ENCODE data around the gene MAP3K9.

MAP3K9 gene

GRCh38 chr14:70724944-70725343 is 84.4 kb downstream of the MAP3K9 start:
- Histone ChIP-seq H3F3A (ENCODE audit: insufficient read depth) (no peaks in the 10 kb centered on the region), H3K27ac (ENCODE audit: low read depth, low read length) (no peak overlapping the region), H3K4me3 (ENCODE audit: insufficient read depth, low read length, poor library complexity, severe bottlenecking) (no peak overlapping the region), H3K27me3 (ENCODE audit: low read length) (no peaks in the 10 kb centered on the region), H3K4me2 (ENCODE audit: low read depth, low read length, poor library complexity, severe bottlenecking) (no peak overlapping the region), H3K79me2 (ENCODE audit: insufficient read depth, low read length) (no peaks in the 10 kb centered on the region), H3K9me3 (ENCODE audit: insufficient read depth, low read length) (no peaks in the 10 kb centered on the region), H2AFZ (ENCODE audit: low read depth, low read length, severe bottlenecking) (no peak overlapping the region), H3K9me2 (replicated peaks; ENCODE audit: insufficient read depth, low read length) (no peaks in the 10 kb centered on the region), H3K9ac (ENCODE audit: low read length) (no peak overlapping the region), H4K20me1 (ENCODE audit: low read depth, low read length) (no peaks in the 10 kb centered on the region), H3K36me3 (ENCODE audit: low read length) (0 out of 2 replicates have a peak, but pooled peaks cover 2% of the 10 kb centered on the region)
- no peak for TF ChIP-seq EZH2phosphoT487 (conservative IDR thresholded peaks at IDR 0.05; ENCODE audit: low read length)
- no peak for TF ChIP-seq CTCF (IDR thresholded peaks at IDR 0.05; ENCODE audit: insufficient read depth, low read length, poor library complexity, severe bottlenecking)

GRCh38 chr14:70724110-70724509 is 85.2 kb downstream of the MAP3K9 start:
- H3K36me3 ChIP-seq (ENCODE audit: low read length): 0 out of 2 replicates have a peak, but pooled peaks cover under 1% of the 10 kb centered on the region
- no peaks in the 10 kb centered on the region for H3K27me3 ChIP-seq (ENCODE audit: low read length)
- H3K4me2 ChIP-seq (ENCODE audit: low read depth, low read length, poor library complexity, severe bottlenecking): no peak overlapping the region
- H3K27ac ChIP-seq (ENCODE audit: low read depth, low read length): no peak overlapping the region
- no peak overlapping the region for H3K9ac ChIP-seq (ENCODE audit: low read length)
- H3K79me2 ChIP-seq (ENCODE audit: insufficient read depth, low read length): no peaks in the 10 kb centered on the region
- no peak overlapping the region for H2AFZ ChIP-seq (ENCODE audit: low read depth, low read length, severe bottlenecking)
- H4K20me1 ChIP-seq (ENCODE audit: low read depth, low read length): no peaks in the 10 kb centered on the region
- H3K9me3 ChIP-seq (ENCODE audit: insufficient read depth, low read length): no peaks in the 10 kb centered on the region
- H3K9me2 ChIP-seq (replicated peaks; ENCODE audit: insufficient read depth, low read length): no peaks in the 10 kb centered on the region
- no peak overlapping the region for H3K4me3 ChIP-seq (ENCODE audit: insufficient read depth, low read length, poor library complexity, severe bottlenecking)
- no peak for TF ChIP-seq CTCF (IDR thresholded peaks at IDR 0.05; ENCODE audit: insufficient read depth, low read length, poor library complexity, severe bottlenecking)
- H3F3A ChIP-seq (ENCODE audit: insufficient read depth): no peaks in the 10 kb centered on the region

GRCh38 chr14:70723276-70723675 is 86.0 kb downstream of the MAP3K9 start:
- Histone ChIP-seq H3K4me2 (ENCODE audit: low read depth, low read length, poor library complexity, severe bottlenecking) (no peak overlapping the region), H2AFZ (ENCODE audit: low read depth, low read length, severe bottlenecking) (no peak overlapping the region), H3K9ac (ENCODE audit: low read length) (no peak overlapping the region), H3K9me2 (replicated peaks; ENCODE audit: insufficient read depth, low read length) (no peaks in the 10 kb centered on the region), H3K36me3 (ENCODE audit: low read length) (no peaks in the 10 kb centered on the region), H3K9me3 (ENCODE audit: insufficient read depth, low read length) (no peaks in the 10 kb centered on the region), H3K4me3 (ENCODE audit: insufficient read depth, low read length, poor library complexity, severe bottlenecking) (no peak overlapping the region), H3K27ac (ENCODE audit: low read depth, low read length) (no peak overlapping the region), H4K20me1 (ENCODE audit: low read depth, low read length) (no peaks in the 10 kb centered on the region), H3K79me2 (ENCODE audit: insufficient read depth, low read length) (no peaks in the 10 kb centered on the region), H3K27me3 (ENCODE audit: low read length) (no peaks in the 10 kb centered on the region), H3F3A (ENCODE audit: insufficient read depth) (no peaks in the 10 kb centered on the region)
- no peak for TF ChIP-seq CTCF (IDR thresholded peaks at IDR 0.05; ENCODE audit: insufficient read depth, low read length, poor library complexity, severe bottlenecking)
- no peak for TF ChIP-seq EZH2phosphoT487 (conservative IDR thresholded peaks at IDR 0.05; ENCODE audit: low read length)
